Naive thymus-derived CD8-positive, alpha-beta T cell (primary cell): ENCODE measurements around the gene HEXIM1. TPM values are rescaled to one million over a fixed set of nuclear protein-coding genes. Genes with fewer than 3 reads are reported as not detected.

Source experiments
- ATAC-seq, 2 donors: fragments of 150-1000 bp; cut with Tn5 transposase in 1 of 2; sonication (Bioruptor Pico), chemical (Tn5 transposase) in 1 of 2; 1 replicate in 1 of 2; 2 replicates in 1 of 2; pipeline ENCODE4 v1.10.0; 2021; ENCODE audit warnings: mild to moderate bottlenecking in 2 of 2, moderate library complexity in 2 of 2
- POLR2A ChIA-PET: fragments of 350-600 bp; sonication (Branson Sonifier 250); formaldehyde crosslinking; loops from one replicate; lab custom pipeline; 2021; ENCODE audit warnings: antibody characterized with exemption; lab: Charles Lee
- DNase-seq, 10 donors: peaks; one replicate each; pipeline versions ENCODE4 v3.0.0 to v3.0.0-alpha.2; 2020 to 2022
- H3K27ac Mint-ChIP-seq, 10 donors: one replicate each; pipeline ENCODE4 v1.8.0; 2020 to 2022; ENCODE audit warnings: mild to moderate bottlenecking in 10 of 10, mixed read lengths in 10 of 10, moderate library complexity in 4 of 10, inconsistent platforms in 1 of 10
- H3K27me3 Mint-ChIP-seq, 5 donors: one replicate each; pipeline ENCODE4 v1.8.0; 2021 to 2022; ENCODE audit warnings: mixed read lengths in 5 of 5
- H3K36me3 Mint-ChIP-seq, 3 donors: one replicate each; pipeline ENCODE4 v1.8.0; 2020 to 2022; ENCODE audit warnings: mixed read lengths in 3 of 3, mild to moderate bottlenecking in 2 of 3, inconsistent platforms in 1 of 3
- H3K4me1 Mint-ChIP-seq, 4 donors: one replicate each; pipeline ENCODE4 v1.8.0; 2021 to 2022; ENCODE audit warnings: mixed read lengths in 4 of 4
- H3K4me3 Mint-ChIP-seq, 10 donors: one replicate each; pipeline ENCODE4 v1.8.0; 2020 to 2022; ENCODE audit warnings: mild to moderate bottlenecking in 10 of 10, mixed read lengths in 10 of 10, moderate library complexity in 6 of 10, inconsistent platforms in 1 of 10
- H3K9me3 Mint-ChIP-seq, 9 donors: one replicate each; pipeline ENCODE4 v1.8.0; 2020 to 2022; ENCODE audit warnings: mixed read lengths in 9 of 9, mild to moderate bottlenecking in 3 of 9, inconsistent platforms in 1 of 9, moderate library complexity in 1 of 9
- polyA plus RNA-seq, 3 donors: library from polyadenylated mRNA; unstranded; fragments of 300-500 nt; fragmentation: Illumina TruSeq; gene quantifications; one replicate each; pipeline ENCODE4 v1.2.3, GENCODE V29; 2021
- total RNA-seq, 8 experiments: library from RNA in 2 of 8; stranded (reverse) in 2 of 8; gene quantifications; one replicate each; pipeline ENCODE4 v1.2.3 and lab custom pipeline; 2021 to 2026

Gene HEXIM1
- total and polyA plus RNA-seq, 5 experiments from 2014 or later = 4.9 to 35.1 (median 6.8) TPM

GRCh38 chr17:45135192-45135977 is 12.9 kb upstream of the HEXIM1 start, which contains the start of gene ACBD4:
TSS of gene ACBD4 (plus strand) at chr17:45135687. CDS start at chr17:45136145, 458 bp downstream.
- Mint-ChIP-seq H3K27me3 (peaks cover 0 to 3% (median 3%) of the 10 kb centered on the region in 5 donors), H3K36me3 (peaks cover 0 to 8% (median 0%) of the 10 kb centered on the region in 3 donors), H3K4me1 (peaks cover 8 to 26% (median 18%) of the 10 kb centered on the region in 4 donors), H3K9me3 (no peaks in the 10 kb centered on the region), H3K4me3 (peak within 1 kb of the TSS; percentile 86 to 94 (median 90)), H3K27ac (peak within 1 kb of the TSS; percentile 65 to 95 (median 88))
- DNase-seq (peak; percentile 92 to 100 (median 98)), ATAC-seq (peak; percentile 86 to 88)
- POLR2A ChIA-PET = interaction anchor here (0.5 to 7.2 kb wide), 18 partner anchors 13 to 215 kb away, joined by 3 to 195 read pairs (median 7); partner anchors contain the start of genes HEXIM1 and HEXIM2

- ATAC-seq (no peak), DNase-seq (peak in 2 of 10 donors; percentile 7 to 60)
- peaks cover 0 to 8% (median 0%) of the 10 kb centered on the region in 3 donors for H3K36me3 Mint-ChIP-seq
- H3K27ac Mint-ChIP-seq = peak overlapping the region; percentile 65 to 95 (median 88)
- no peaks in the 10 kb centered on the region for H3K9me3 Mint-ChIP-seq
- POLR2A ChIA-PET = interaction anchor here (0.5 to 7.2 kb wide), 14 partner anchors 12 to 216 kb away, joined by 3 to 195 read pairs (median 8); partner anchors contain the start of genes HEXIM1 and HEXIM2
- peak overlapping the region; percentile 86 to 94 (median 90) for H3K4me3 Mint-ChIP-seq
- H3K4me1 Mint-ChIP-seq = peaks cover 8 to 32% (median 22%) of the 10 kb centered on the region in 4 donors
- peaks cover 0 to 3% (median 1%) of the 10 kb centered on the region in 5 donors for H3K27me3 Mint-ChIP-seq
These were observed 12.1 kb upstream of the HEXIM1 start for GRCh38 chr17:45135978-45136791.

GRCh38 chr17:45136846-45137560 is 11.3 kb upstream of the HEXIM1 start:
- POLR2A ChIA-PET = interaction anchor here (2.2 to 7.2 kb wide), 3 partner anchors 11 to 60 kb away, joined by 13 to 195 read pairs (median 25); partner anchors contain the start of gene HEXIM1
- peaks cover 8 to 36% (median 26%) of the 10 kb centered on the region in 4 donors for H3K4me1 Mint-ChIP-seq
- no peaks in the 10 kb centered on the region for H3K9me3 Mint-ChIP-seq
- H3K27me3 Mint-ChIP-seq = no peaks in the 10 kb centered on the region
- no peak for ATAC-seq
- peak overlapping the region in 3 of 10 donors; percentile 28 to 40 (median 32) for H3K27ac Mint-ChIP-seq
- H3K4me3 Mint-ChIP-seq = peak overlapping the region in 8 of 10 donors; percentile 86 to 93 (median 90)
- H3K36me3 Mint-ChIP-seq = peaks cover 0 to 8% (median 0%) of the 10 kb centered on the region in 3 donors
- DNase-seq = peak in 1 of 10 donors; percentile 27

- POLR2A ChIA-PET = interaction anchor here (1.8 to 7.2 kb wide), 2 partner anchors 10 to 89 kb away, joined by 8 to 195 read pairs; partner anchors contain the start of gene HEXIM1
- Mint-ChIP-seq H3K27me3 (no peaks in the 10 kb centered on the region), H3K9me3 (no peaks in the 10 kb centered on the region), H3K4me3 (peak overlapping the region in 3 of 10 donors; percentile 15 to 58 (median 30)), H3K4me1 (peaks cover 8 to 38% (median 27%) of the 10 kb centered on the region in 4 donors), H3K27ac (peak overlapping the region in 1 of 10 donors; percentile 28), H3K36me3 (peaks cover 0 to 8% (median 0%) of the 10 kb centered on the region in 3 donors)
- DNase-seq (peak in 1 of 10 donors; percentile 50), ATAC-seq (no peak)
These were observed 10.5 kb upstream of the HEXIM1 start for GRCh38 chr17:45137561-45138305.

- no peak overlapping the region for H3K4me3 Mint-ChIP-seq
- POLR2A ChIA-PET = interaction anchor here (0.6 to 3.1 kb wide), 5 partner anchors 10 to 328 kb away, joined by 4 to 32 read pairs (median 8); partner anchors contain the start of gene HEXIM1
- no peaks in the 10 kb centered on the region for H3K27me3 Mint-ChIP-seq
- H3K27ac Mint-ChIP-seq = peak overlapping the region in 2 of 10 donors; percentile 66 to 92
- no peaks in the 10 kb centered on the region for H3K9me3 Mint-ChIP-seq
- peaks cover 0 to 8% (median 0%) of the 10 kb centered on the region in 3 donors for H3K36me3 Mint-ChIP-seq
- peaks cover 7 to 43% (median 31%) of the 10 kb centered on the region in 4 donors for H3K4me1 Mint-ChIP-seq
- ATAC-seq (no peak), DNase-seq (peak in 1 of 10 donors; percentile 58)
These were observed 9.3 kb upstream of the HEXIM1 start for GRCh38 chr17:45138911-45139532.

- POLR2A ChIA-PET = interaction anchor here (0.7 to 3.1 kb wide), 4 partner anchors 9 to 112 kb away, joined by 3 to 32 read pairs (median 6); partner anchors contain the start of gene HEXIM1
- Mint-ChIP-seq H3K4me3 (peak overlapping the region in 2 of 10 donors; percentile 28 to 57), H3K9me3 (no peaks in the 10 kb centered on the region), H3K4me1 (peaks cover 7 to 44% (median 31%) of the 10 kb centered on the region in 4 donors), H3K36me3 (peaks cover 0 to 8% (median 0%) of the 10 kb centered on the region in 3 donors), H3K27me3 (no peaks in the 10 kb centered on the region), H3K27ac (peak overlapping the region in 3 of 10 donors; percentile 21 to 92 (median 66))
- DNase-seq (peak in 1 of 10 donors; percentile 21), ATAC-seq (no peak)
These were observed 8.7 kb upstream of the HEXIM1 start for GRCh38 chr17:45139533-45139920.

- Mint-ChIP-seq H3K27ac (peak overlapping the region; percentile 40 to 91 (median 76)), H3K27me3 (peaks cover 0 to under 1% (median 0%) of the 10 kb centered on the region in 5 donors), H3K4me1 (peaks cover 17 to 55% (median 48%) of the 10 kb centered on the region in 4 donors), H3K9me3 (no peaks in the 10 kb centered on the region), H3K36me3 (peaks cover 0 to 4% (median 0%) of the 10 kb centered on the region in 3 donors), H3K4me3 (peak overlapping the region; percentile 68 to 93 (median 80))
- POLR2A ChIA-PET = interaction anchor here (0.9 to 11.0 kb wide), 5 partner anchors 8 to 77 kb away, joined by 4 to 195 read pairs (median 14); partner anchors contain the start of genes ACBD4, HEXIM2 and PLCD3
- DNase-seq (no peak), ATAC-seq (no peak)
These were observed 5.1 kb upstream of the HEXIM1 start for GRCh38 chr17:45143094-45143670.

- Mint-ChIP-seq H3K4me3 (peak overlapping the region; percentile 68 to 93 (median 80)), H3K9me3 (no peaks in the 10 kb centered on the region)
- peak in 8 of 10 donors; percentile 23 to 48 (median 39) for DNase-seq
These were observed 4.5 kb upstream of the HEXIM1 start for GRCh38 chr17:45143767-45144198.

GRCh38 chr17:45144199-45145034 is 3.9 kb upstream of the HEXIM1 start:
- POLR2A ChIA-PET = interaction anchor here (0.6 to 11.0 kb wide), 10 partner anchors 9 to 245 kb away, joined by 3 to 195 read pairs (median 3); partner anchors contain the start of genes ACBD4, EFTUD2, HEXIM2 and PLCD3
- Mint-ChIP-seq H3K4me1 (peaks cover 24 to 67% (median 50%) of the 10 kb centered on the region in 4 donors), H3K4me3 (peak overlapping the region; percentile 68 to 93 (median 80)), H3K27ac (peak overlapping the region in 9 of 10 donors; percentile 27 to 99 (median 77)), H3K36me3 (peaks cover 0 to 5% (median 0%) of the 10 kb centered on the region in 3 donors), H3K27me3 (peaks cover 0 to 3% (median 0%) of the 10 kb centered on the region in 5 donors), H3K9me3 (no peaks in the 10 kb centered on the region)
- DNase-seq (peak in 3 of 10 donors; percentile 36 to 41 (median 38)), ATAC-seq (no peak)

More at GRCh38 chr17:45143767-45144198, 4.5 kb upstream of the HEXIM1 start:
- Mint-ChIP-seq H3K27ac (peak overlapping the region; percentile 61 to 91 (median 78)), H3K4me1 (peaks cover 21 to 61% (median 50%) of the 10 kb centered on the region in 4 donors), H3K27me3 (peaks cover 0 to 3% (median 0%) of the 10 kb centered on the region in 5 donors), H3K36me3 (peaks cover 0 to 5% (median 0%) of the 10 kb centered on the region in 3 donors)
- POLR2A ChIA-PET = interaction anchor here (0.6 to 11.0 kb wide), 10 partner anchors 9 to 245 kb away, joined by 3 to 195 read pairs (median 3); partner anchors contain the start of genes ACBD4, EFTUD2, HEXIM2 and PLCD3
- ATAC-seq = no peak
